Measurements from ENCODE around the gene IFT20.

IFT20 gene

DNA sequence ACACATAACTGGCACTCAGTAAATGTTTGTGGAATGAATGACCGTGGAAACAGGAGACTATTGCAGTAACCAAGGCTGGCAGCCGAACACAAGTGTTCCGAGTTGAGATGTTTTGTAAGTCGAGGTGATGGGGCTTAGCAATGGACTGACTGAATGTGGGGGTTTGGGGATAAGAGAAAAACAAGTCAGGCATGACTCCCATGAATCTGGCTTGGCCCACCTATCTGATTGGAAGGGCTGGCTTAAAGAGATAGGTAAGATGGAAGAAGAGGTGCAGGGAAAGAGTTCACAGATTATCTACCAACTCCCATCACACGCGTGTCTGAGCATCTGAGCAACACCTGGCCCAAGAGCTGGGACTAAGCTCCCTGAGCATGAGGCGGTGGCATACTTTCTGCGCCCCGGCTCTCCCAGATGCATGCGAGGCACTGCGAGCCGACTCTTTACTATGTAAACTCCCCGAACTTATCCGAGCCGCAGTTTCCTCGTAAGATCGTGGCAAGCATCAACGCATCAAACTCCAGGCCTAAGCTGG, 539 bp downstream of the IFT20 start:
- peak; percentile 69 for DNase-seq

DNA sequence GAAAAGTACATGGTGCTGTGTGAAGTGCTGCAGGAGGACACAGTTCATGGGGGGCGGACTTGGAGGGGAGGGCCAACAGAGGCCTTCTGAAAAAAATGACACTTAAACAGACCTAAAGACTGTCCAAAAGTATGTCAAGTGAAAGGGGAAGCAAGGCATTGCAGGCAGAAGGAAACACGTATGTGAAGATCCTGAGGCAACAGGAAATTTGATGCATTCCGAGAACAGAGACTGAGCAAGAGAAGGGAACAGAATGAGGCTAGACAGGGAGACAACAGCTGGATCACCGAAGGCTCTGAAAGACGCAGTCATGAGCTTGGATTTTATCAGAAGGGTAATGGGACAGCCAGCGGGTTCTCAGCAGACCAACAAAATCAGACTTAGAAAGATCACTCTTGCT, 1.1 kb downstream of the IFT20 start:
- no peak for DNase-seq

DNA sequence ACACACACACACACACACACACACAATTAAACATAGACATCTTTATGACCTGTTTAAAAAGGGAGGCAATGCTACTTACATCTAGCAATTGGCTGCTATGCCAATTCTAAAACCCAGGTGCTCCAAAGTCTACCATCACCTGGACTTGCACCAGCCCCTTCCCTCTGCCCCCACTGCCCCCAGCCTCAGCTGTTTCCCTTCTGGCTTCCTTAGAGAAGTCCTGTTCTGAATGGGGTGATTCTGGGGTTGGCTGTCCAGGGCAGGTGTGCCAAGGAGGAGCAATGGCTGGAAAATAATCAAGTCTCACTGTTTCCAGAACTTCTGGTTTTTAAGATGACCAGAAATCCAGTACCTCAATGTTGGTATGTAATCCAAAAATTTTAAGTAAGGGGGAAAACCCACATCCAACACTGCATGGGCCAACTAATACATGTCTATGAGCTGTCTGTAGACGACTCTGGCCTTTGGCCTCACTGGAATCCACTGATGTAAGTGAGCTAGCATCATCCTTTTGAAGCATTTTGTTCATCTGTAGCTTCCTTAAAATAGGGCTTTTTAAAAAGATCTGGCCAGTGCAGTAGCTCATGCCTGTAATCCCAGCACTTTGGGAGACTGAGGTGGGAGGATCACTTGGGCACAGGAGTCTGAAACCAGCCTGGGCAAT, 2.1 kb downstream of the IFT20 start:
- DNase-seq: no peak

DNA sequence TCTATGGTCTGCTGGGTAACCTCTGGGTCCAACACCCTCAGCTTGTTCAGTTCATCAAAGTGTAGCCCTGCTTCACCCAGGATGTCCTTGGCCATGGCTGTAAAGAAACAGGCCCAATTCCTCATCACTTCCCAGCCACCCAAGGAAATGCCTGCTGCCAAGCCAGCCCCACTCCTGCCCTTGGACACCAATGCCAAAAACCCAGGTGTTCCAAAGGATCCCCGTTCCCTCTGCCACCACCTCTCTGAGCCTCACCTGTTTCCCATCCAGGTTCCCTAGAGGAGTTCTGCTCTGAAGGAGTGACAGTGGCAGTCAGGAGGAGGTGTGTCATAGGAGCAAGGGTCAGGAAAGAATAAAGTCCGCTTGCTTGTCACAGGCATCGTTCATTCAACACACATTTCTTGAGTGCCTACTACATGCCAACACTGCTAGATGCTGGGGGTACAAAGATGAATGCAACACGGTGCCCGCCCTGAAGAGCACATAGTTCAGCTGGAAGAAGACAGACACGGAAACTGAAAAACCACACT, 3.3 kb downstream of the IFT20 start:
- no peak for DNase-seq

DNA sequence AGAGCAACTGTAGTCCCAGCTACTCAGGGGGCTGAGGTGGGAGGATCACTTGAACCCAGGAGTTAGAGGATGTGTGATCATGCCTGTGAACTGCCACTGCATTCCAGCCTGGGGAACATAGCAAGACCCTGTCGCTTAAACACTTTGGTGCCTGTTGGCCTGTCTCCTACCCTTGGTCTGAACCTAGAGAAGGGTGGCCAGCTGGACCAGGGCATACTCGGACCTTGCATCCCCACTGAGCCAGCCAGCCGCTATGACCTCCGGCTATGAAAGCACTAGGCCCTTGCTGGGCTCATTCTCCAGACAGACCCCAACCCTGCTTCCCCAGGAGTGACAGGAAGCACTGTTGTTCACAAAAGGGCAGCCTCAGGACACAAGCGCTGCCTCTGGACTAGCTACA, 4.6 kb downstream of the IFT20 start:
- no peak for DNase-seq

DNA sequence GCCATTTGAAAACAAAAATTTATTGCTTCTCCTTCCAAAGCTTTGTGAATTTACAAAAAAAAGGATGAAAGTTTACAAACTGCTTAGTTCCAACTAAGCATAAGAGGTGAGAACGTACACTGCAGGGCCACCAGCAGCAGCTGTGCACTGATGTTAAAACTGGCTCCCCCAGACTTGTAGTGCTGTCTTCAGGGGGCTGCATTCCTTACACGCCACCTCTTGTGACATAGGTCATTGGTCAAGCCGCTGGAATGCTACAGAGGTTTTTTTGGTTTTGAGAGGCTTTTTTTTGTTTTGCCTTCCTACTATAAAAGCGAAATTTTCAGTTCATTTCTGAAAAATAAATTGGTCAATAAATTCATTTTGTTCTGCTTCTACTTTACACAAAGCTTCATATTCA, 6.9 kb downstream of the IFT20 start:
- DNase-seq: no peak

DNA sequence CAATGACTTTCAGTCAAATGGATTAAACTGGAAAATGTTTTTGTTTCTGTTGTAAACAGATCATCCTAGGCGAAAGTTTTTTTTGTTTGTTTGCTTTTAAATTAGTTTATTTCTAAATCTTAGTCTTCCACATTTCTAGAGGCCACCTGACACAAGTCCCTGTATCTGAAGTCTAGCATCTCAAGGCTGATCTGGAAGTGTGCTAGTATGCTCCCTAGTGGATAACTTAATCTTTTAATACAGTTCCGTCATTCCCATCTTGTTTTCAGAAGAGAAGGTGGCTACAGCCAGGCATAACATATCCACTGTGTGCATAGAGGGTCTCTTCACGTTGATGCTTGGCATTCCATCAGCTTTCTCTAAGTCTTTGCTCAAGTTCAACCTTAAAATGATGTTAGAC, 7.6 kb downstream of the IFT20 start:
- DNase-seq: no peak

DNA sequence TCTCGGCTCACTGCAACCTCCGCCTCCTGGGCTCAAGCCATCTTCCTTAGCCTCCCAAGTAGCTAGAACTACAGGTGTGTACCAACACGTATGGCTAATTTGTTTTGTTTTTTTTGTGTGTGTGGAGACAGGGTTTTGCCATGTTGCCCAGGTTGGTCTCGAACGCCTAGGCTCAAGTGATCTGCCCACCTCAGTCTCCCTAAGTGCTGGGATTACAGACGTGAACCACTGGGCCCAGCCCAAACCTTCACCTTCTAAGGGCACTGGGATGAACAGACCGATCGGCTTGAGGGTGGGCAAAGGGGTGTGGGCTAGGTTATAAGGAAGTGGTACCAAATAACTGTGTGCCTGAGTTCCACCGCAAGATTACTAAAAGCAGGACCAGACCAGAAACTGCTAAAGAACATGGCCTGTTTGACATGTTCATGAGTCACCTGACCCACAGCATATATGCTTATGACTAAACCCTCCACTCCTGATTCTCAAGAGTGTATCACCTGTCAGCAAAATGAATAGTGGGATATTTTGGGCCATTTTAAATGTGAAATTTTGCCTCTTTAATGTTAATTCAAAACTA, 8.2 kb downstream of the IFT20 start:
- peak; percentile 53 for DNase-seq

DNA sequence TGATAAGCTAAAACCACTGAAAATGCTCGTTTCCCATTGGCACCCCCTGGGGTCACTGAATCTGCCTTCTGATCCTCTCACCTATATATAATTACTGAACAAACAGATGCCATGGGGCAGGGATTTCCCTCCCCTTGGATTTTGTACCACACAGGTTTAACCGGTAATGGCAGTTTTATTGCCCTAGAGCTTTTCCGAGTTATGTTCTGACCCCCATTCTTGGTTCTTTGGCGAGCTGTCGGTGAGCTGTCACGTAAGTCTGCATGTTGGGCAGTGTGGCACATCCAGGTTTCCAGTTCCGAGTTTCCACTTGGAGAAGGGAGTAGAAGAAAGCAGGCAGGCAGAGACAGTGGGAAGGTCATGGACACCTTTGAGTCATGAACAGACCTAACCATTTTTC, 9.2 kb downstream of the IFT20 start:
- DNase-seq: peak; percentile 68

DNA sequence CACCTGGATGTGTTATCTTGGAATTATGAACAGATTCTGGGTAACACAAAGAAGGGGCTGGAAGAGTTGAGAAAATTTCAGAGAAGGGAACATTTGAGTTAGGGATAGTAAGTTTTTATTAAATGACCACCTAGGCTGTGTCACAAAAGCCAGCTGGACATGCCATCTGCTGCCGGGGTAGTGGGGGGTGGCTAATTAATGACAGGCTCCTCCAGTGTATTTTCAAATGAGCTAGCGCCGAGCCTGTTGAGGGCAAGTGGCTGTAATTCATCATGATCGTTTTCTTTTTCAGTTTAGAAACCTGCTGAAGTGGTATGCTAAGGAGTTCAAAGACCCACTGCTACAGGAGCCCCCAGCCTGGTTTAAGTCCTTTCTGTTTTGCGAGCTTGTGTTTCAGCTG, 10.1 kb downstream of the IFT20 start:
- DNase-seq: no peak

DNA sequence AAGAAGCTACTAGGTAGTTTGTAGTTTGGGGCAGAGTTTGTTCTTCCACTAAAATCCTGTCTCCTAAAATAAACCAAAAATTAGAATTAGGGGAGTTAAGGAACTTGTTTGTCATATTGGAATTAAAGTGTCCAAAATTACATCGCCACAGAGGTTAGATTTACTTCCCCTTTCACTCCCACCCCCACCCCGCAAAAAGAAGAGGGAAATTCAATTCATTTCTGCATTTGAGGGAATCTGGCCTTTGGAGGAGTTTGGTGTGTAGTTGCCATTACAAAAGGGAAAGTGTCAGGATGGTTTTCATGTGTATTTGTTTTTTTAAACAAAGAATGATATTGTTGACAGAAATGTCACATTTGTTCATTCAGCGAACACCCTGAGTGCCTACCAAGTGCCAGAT, 10.5 kb downstream of the IFT20 start:
- no peak for DNase-seq

DNA sequence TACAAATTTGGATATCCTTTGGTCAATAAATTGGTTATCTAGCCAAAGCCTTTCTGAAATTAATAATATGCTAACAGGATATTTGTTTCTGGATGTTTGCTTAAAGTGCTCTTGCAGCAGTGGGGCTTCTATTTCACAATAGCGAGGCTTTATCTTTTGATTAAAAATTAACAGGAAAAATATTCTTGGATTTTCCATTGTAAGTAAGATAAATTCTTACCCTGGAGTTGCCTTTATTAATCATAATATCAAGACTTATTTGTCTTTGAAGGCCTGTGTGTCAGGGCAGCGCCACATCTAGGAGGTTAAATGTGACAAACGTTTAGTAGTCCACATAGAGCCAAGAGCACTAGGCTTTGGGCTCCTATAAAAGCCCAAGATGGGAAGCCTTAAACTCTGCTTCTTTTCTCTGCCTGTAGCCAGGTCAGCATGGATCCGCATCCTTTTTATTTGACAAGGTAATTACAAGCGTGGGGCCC, 11.0 kb downstream of the IFT20 start:
- no peak for DNase-seq

DNA sequence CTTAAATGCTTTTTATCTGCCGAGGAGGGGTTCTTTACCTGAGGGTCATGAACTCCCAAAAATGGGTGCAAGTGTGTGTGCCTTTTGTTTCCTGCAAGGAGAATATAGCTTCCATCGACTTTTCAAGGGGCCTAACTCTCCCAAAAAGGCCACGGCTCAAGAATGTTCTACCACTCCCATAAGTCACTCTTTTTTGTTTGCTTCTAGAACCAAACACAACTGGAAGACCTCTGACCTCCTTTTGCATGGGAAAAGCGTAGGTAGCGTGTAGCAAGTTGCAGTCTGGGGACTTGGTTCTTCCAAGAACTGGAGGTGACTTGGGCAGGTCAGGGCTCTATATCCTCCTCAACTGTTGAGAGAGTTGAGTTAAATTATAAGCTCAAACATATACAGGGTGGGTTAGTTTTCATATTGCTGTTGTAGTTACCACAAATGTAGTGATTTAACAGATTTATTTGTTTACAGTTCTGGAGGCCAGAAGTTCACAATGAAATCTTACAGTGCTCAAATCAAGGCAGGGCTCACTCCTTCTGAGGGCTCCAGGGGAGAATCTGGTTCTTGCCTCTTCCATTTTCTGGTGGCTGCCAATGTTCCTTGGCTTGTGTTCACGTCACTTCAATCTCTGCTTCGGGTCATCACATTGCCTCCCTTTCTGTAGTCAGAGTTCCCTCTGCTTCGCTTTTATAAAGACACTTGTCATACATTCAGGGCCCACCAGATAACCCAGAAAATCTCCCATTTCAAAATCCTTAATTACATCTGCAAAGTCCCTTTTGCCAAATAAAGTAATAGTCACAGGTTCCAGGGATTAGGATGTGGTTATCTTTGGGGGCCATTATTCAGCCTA, 14.8 kb downstream of the IFT20 start:
- DNase-seq: no peak

DNA sequence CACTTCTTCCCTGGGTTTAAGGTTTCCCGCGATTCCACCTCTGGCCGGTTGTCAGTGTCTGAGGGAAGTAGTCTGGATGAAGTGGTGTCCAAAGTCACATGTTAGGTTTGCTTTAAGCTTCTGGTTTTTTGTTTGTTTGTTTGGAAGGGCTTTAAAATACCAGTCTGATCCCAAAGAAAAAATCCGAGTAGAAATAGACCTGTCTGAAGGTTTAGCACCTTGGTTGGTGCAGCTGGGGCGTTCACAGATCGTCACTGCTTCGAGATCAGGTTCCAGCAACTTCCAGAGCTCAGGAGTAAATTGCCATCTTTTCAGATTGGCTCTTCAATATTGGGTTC, 15.7 kb downstream of the IFT20 start:
- DNase-seq: peak; percentile 60

DNA sequence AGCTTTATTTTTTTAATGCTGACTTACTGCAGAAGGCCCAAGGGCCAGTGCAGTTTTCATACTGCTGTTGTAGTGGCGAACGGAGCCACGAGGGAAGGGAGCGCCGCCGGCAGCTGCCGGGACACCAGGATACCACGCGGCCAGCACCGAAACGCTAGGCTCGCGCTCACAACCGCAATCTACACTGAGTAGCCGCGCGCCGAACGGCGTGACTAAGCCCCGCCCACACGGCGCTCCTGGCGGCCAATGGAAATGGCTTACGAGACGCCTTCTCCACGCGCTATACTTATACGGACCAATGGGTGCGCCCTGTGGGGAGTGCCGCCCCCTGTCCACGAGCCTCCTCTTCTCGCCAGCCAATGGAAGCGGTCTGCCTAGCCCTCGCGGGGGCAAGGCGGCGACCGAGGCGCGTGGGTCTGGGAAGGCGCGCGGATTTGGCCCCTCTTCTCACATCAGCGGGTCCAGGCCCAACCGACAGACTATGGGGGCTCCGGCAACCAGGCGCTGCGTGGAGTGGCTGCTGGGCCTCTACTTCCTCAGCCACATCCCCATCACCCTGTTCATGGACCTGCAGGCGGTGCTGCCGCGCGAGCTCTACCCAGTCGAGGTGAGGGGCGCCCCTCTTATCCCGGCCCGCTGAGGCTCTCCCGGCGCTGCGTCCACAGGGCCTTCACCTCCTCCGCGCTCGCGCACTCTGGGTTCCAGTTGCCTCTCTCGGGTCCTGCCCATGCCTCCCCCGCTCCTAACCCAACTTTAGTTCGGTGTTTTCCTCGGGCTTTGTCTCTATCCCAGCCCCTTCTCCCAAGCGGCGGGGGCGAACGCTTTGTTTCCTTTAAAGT, 16.3 kb downstream of the IFT20 start, which contains the start of gene TMEM97:
TSS of gene TMEM97 (plus strand) at position 442 of the 839 bp plus-strand sequence. CDS start at position 482, 40 bp downstream.
- DNase-seq: peak; percentile 98

DNA sequence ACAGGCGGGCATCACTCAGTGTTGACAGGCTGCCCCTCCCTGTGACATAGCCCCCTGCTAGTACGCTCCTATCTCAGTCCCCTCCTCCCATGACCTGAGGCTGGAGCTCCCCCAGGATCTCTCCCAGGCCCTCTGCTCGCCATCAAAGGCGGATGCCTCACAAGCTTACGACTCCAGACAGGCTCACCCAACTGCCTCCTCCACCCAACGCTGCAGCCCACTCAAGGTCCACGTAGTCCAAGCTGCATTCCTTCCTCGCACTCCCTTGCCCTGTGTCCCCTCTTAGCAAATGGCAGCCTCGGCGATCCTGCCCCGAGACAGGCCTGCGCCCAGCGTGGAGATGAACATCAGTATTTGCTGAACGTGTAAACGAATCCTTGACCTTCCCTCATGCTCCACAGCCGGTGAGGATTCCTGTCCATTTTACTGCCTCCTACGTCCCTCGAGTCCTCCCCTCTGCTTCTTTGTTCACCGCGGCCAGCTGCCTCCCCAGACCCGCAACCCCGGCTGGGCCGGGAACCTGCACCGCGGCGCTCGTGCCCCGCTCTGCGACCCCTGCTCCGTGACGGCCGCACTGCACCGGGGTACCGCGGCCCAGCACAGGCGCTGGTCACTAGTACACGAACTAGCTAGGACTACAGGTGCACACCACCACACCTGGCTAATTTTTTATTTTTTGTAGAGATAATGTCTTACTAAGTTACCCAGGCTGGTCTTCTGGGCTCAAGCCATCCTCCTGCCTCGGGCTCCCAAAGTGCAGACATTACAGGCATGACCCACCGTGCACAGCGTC, 17.1 kb downstream of the IFT20 start:
- peak; percentile 49 for DNase-seq

DNA sequence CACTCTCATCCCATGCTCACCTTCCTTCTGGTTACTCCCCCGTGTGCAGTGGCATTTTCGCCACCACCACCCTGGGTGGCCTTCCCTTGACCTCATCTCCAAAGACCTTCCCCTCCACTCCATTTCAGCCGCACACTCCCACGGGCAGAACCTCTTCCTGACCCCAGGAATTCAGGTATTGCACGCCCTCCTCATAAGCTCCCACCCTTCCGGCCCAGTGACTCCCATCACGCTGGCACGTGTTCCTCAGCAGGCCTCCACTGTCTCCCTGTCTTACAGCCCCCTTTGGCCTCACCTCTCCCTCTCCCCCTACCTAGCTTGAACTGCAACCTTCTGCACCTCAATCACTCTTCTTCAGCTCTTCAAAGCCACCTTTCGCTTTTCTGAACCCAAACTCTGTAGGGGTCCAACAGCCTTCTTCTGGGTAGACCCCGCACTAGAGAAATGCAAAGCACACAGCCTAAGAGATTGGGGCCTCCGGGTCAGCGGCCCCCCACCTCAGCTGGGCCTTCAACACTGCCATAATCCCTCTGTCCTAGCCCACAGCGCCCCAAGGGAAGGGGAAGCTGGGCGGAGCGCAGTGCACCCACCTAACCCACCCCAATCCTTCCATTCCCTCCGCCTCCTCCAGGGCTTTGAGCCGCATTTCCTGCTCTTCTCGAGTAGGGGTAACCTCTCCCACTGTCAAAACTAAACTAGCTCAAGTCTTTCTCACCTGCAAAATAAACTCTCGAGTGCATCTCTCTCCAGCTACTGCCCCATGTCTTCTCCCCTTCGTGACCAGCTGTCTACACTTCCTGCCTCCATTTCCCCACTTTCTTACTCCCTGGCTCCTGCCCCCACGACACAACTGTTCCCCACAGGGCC, 17.9 kb downstream of the IFT20 start:
- no peak for DNase-seq

DNA sequence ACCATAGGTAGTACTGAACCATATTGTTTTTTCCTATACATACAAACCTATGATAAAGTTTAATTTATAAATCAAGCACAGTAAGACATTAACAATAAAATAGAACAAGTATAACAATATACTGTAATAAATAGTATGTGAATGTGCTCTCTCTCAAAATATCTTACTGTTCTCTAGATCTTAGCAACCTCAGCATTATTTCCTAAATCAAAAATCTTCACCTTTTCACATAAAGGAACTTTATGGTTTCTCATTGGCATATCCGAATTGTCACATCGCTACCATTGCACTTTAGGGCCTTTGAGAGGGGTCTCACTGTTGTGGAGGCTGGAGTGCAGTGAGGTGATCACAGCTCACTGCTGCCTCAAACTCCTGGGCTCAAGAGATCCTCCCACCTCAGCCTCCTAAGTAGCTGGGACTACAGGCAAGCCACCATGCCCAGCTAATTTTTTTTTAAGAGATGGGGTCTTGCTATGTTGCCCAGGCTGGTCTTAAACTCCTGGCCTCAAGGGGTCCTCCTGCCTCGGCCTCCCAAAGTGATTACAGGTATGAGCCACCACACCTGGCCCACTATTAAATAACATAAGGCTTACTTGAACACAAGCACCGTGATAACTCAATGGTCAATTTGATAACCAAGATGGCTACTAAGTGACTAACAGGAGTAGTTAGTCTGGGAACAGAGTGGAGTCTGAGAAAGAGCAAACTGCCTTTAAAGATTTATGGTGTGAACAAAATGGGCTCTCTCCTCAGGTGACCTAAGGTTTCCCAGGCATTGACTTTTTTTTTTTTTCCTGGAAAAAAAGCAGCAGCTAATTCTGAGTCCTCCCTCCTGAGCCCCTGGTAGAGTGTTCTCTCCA, 19.2 kb downstream of the IFT20 start:
- DNase-seq: no peak

DNA sequence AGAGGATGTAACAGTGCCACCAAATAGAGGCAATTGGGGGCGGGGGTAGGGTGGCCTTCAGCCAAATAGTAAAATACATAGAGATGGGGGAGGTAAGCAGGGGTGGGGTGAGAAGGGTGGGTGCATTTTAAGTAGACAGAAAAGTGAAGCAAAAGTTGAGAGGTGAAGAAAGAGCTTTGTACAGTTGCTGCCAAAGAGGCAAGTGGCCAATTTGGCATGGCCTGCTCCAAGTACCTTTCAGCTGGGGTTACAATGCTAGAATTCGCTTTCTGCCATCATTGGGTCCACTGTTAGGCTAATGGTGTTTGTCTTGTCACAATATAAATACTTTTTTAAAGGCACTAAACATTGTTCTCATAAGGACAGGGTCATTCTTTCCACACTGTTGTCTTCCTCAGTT, 21.4 kb downstream of the IFT20 start:
- DNase-seq: no peak

DNA sequence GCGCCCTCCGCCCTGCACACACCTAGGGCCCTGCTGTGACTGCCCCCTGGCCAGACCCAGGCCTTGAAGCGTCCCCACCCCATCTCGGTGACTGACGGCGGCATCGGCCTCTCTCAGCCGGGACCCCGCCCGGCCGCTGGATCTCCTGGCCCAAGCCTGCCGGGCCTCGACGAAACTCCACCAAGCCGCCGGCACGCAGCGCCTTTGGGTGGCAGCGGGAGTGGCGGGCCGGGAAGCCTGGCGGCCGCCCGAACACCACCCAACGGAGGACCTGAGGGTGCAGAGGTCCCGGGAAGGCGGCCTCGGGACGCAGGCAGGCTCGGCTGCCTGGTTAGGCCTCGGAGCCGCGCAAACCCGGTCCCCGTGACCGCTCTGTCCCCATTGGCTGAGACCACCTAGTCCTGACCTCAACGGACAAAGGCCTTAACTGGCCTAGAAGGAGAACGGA, 28.3 kb downstream of the IFT20 start:
- no peak for DNase-seq
